Suprapubic skin (tissue), 4 donors: Measurements from ENCODE around the gene GCSAM.

Experiments
- EP300 ChIP-seq: sonication (generic); formaldehyde crosslinking; IDR thresholded peaks from one replicate; pipeline ENCODE4 v1.6.1; 2017; ENCODE audit warnings: antibody characterized with exemption
- POLR2A ChIP-seq, 2 donors: fragments of 450-650 bp; IDR thresholded peaks; one replicate each; pipeline ENCODE4 v1.6.1; 2017; ENCODE audit warnings: antibody characterized with exemption in 2 of 2, mild to moderate bottlenecking in 2 of 2, moderate library complexity in 2 of 2
- POLR2AphosphoS5 ChIP-seq, 3 donors: sonication (generic); formaldehyde crosslinking; IDR thresholded peaks; one replicate each; pipeline ENCODE4 v1.6.1; 2017; ENCODE audit warnings: antibody characterized with exemption in 3 of 3
- TF ChIP-seq, protein P1 (sequence below), 2 donors: fragments of 200-600 bp in 1 of 2; fragments of 450-650 bp in 1 of 2; sonication (generic) in 1 of 2; IDR thresholded peaks; one replicate each; pipeline ENCODE4 v1.5.1; 2016 to 2019; ENCODE audit warnings: antibody characterized with exemption in 2 of 2, mild to moderate bottlenecking in 1 of 2, moderate library complexity in 1 of 2

DNA sequence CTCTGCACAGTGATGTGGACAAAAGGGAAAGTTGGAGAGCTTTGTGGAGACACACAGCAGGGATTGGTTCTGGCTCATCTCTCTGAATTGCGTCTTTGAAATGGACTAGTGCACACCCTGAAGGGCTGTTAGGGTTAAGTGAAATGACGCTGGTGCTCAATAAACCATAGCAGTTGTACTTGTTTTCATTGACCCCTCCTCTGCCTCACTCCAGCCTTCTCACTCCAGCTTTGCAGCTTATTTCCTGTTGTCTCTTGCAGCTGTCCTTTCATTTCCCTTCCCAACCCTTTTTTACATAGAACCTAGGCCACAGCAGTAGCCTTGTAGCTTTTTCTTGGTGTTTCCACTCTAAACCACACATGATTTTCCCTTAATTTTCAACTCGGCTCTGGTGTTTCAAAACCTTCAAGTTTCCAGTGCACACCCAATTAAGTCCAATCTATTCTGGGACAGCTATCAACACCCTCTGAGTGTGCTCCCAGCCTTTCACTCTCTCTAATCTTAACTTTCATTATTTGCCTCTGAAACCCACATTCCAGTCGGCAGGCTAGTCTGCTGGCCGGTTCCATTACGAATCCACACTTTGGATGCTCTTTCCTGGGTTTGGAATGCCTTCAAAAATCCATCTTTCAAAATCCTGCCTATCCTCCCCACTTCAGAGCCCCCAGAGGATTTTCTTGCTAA is 40.4 kb downstream of the GCSAM start:
- TF ChIP-seq, protein P1, sequence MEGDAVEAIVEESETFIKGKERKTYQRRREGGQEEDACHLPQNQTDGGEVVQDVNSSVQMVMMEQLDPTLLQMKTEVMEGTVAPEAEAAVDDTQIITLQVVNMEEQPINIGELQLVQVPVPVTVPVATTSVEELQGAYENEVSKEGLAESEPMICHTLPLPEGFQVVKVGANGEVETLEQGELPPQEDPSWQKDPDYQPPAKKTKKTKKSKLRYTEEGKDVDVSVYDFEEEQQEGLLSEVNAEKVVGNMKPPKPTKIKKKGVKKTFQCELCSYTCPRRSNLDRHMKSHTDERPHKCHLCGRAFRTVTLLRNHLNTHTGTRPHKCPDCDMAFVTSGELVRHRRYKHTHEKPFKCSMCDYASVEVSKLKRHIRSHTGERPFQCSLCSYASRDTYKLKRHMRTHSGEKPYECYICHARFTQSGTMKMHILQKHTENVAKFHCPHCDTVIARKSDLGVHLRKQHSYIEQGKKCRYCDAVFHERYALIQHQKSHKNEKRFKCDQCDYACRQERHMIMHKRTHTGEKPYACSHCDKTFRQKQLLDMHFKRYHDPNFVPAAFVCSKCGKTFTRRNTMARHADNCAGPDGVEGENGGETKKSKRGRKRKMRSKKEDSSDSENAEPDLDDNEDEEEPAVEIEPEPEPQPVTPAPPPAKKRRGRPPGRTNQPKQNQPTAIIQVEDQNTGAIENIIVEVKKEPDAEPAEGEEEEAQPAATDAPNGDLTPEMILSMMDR (IDR thresholded peaks at IDR 0.05): no peak
- TF ChIP-seq EP300: no peak
- no peak for TF ChIP-seq POLR2AphosphoS5 (IDR thresholded peaks at IDR 0.05)
- TF ChIP-seq POLR2A (IDR thresholded peaks at IDR 0.05): no peak
